GM12878 (cell line): Measurements from ENCODE around the gene RASA4B. TPM values are rescaled to one million over a fixed set of nuclear protein-coding genes. Genes with fewer than 3 reads are reported as not detected.
A peak's percentile ranks its signal among the peaks of the same experiment; 100 is the strongest.
"Not testable (repeated sequence)": the region's sequence is repeated elsewhere in the genome, so short reads cannot be mapped to it uniquely, and the experiment has no call there.

Experiments
- ATAC-seq: fragments of 200-7000 bp; cut with Tn5 transposase; 3 replicates; pipeline ENCODE4 v1.9.1; 2020; ENCODE audit warnings: mild to moderate bottlenecking, moderate library complexity
- BruUV-seq: library from RNA; stranded (reverse); fragments of 400-500 nt; replicated peaks from 2 replicates; lab custom pipeline; 2021; lab: Mats Ljungman, UMichigan
- CTCF ChIA-PET: fragments of 300-600 bp; sonication (Branson Sonifier 250); formaldehyde crosslinking; extraction: SDS; loops from one replicate; lab custom pipeline; 2021; ENCODE audit warnings: inconsistent platforms; lab: Yijun Ruan, JAX
- POLR2A ChIA-PET: fragments of 350-600 bp; formaldehyde crosslinking; extraction: SDS; loops from one replicate; lab custom pipeline; 2021; ENCODE audit warnings: inconsistent platforms; lab: Charles Lee
- RAD21 ChIA-PET: fragments of 300-600 bp; sonication (Branson Sonifier 250); formaldehyde crosslinking; loops from one replicate; lab custom pipeline; 2023; ENCODE audit warnings: antibody characterized with exemption; ENCODE audit not compliant: unreplicated experiment; lab: Charles Lee
- SMC1A ChIA-PET: fragments of 300-600 bp; sonication (Branson Sonifier 250); formaldehyde crosslinking; loops from one replicate; lab custom pipeline; 2023; ENCODE audit not compliant: unreplicated experiment, uncharacterized antibody; lab: Charles Lee
- DNase-seq: peaks from one replicate; pipeline ENCODE4 v3.0.0-alpha.2; 2011; ENCODE audit warnings: low read depth, low spot score
- FAIRE-seq: peaks from 3 replicates; lab custom pipeline; 2011; peaks lifted over from hg19 to GRCh38; lab: Jason Lieb, UNC
- H2AFZ ChIP-seq: 2 replicates; pipeline ENCODE4 v1.6.0; 2011; ENCODE audit warnings: low read depth, low read length, control low read depth; ENCODE audit not compliant: control insufficient read depth
- H3K27ac ChIP-seq: 2 replicates; pipeline ENCODE4 v1.5.1; 2011; ENCODE audit warnings: control low read depth; ENCODE audit not compliant: control insufficient read depth, insufficient read depth
- H3K27me3 ChIP-seq, 2 experiments: replicated peaks in 1 of 2; 2 replicates each; pipeline versions ENCODE4 v1.6.0 to v1.6.1; 2011; ENCODE audit warnings: low read length in 1 of 2; ENCODE audit not compliant: control insufficient read depth in 2 of 2, insufficient read depth in 2 of 2
- H3K36me3 ChIP-seq, 2 experiments: 2 replicates each; pipeline ENCODE4 v1.5.1; 2011; ENCODE audit warnings: low read length in 1 of 2; ENCODE audit not compliant: control insufficient read depth in 2 of 2, insufficient read depth in 2 of 2
- H3K4me1 ChIP-seq: 2 replicates; pipeline ENCODE4 v1.6.1; 2011; ENCODE audit warnings: mild to moderate bottlenecking, low read length, moderate library complexity, mixed read lengths; ENCODE audit not compliant: control insufficient read depth, insufficient read depth
- H3K4me2 ChIP-seq: 2 replicates; pipeline ENCODE4 v1.6.0; 2011; ENCODE audit warnings: control low read depth; ENCODE audit not compliant: control insufficient read depth, insufficient read depth
- H3K4me3 ChIP-seq: fragments of 200-600 bp; sonication (generic); 2 replicates; pipeline ENCODE4 v1.5.1; 2016
- H3K79me2 ChIP-seq: 2 replicates; pipeline ENCODE4 v1.6.0; 2011; ENCODE audit warnings: low read length; ENCODE audit not compliant: control insufficient read depth, insufficient read depth
- H3K9ac ChIP-seq: 2 replicates; pipeline ENCODE4 v1.8.0; 2011; ENCODE audit warnings: low read length, control low read depth, mixed read lengths; ENCODE audit not compliant: control insufficient read depth, insufficient read depth
- H3K9me3 ChIP-seq: replicated peaks from 3 replicates; pipeline ENCODE4 v1.5.1; 2011; ENCODE audit warnings: mild to moderate bottlenecking, low read length; ENCODE audit not compliant: control insufficient read depth, insufficient read depth
- H4K20me1 ChIP-seq: 2 replicates; pipeline ENCODE4 v1.6.0; 2011; ENCODE audit not compliant: control insufficient read depth, insufficient read depth
- WGBS: methylation state at CpG from one replicate; pipeline ENCODE4 v1.1.6; 2016; ENCODE audit warnings: low lambda C conversion rate; ENCODE audit not compliant: insufficient replicate concordance, insufficient coverage; ENCODE audit errors: missing lambda C conversion rate; 5-methylcytosine and 5-hydroxymethylcytosine counted together
- in situ Hi-C: fragments of 300-500 bp; cut with MboI; formaldehyde crosslinking; loops from 9 replicates; pipeline ENCODE4 v1.14.3; 2018; ENCODE audit warnings: mixed read lengths
- intact Hi-C: fragments of 100-400 bp; cut with micrococcal nuclease; formaldehyde crosslinking; loops from one replicate; pipeline ENCODE4 v1.14.2; 2022; ENCODE audit not compliant: unreplicated experiment
- polyA plus RNA-seq, 11 experiments: library from polyadenylated mRNA; depleted of rRNA in 4 of 11; unstranded in 6 of 11; stranded (reverse) in 5 of 11; fragments of >200 nt; fragmentation: Nextera tagmentation in 4 of 11; fragmentation: Illumina TruSeq in 1 of 11; extraction: Ambion mirVana in 4 of 11; extraction: Trizol in 1 of 11; gene quantifications; 1 replicate in 1 of 11; 2 replicates in 10 of 11; pipeline versions ENCODE4 v1.2.1 to v1.2.3, GENCODE V29; 2011 to 2016; ENCODE audit warnings: inconsistent platforms in 2 of 11, missing spikeins in 2 of 11, low read depth in 1 of 11
- total RNA-seq, 4 experiments: library from RNA; depleted of rRNA in 3 of 4; stranded (reverse); fragments of >200 nt in 3 of 4; fragmentation: Illumina TruSeq in 1 of 4; extraction: Trizol in 1 of 4; gene quantifications; 2 replicates each; pipeline versions ENCODE4 v1.2.1 to v1.2.3, GENCODE V29; 2013 to 2021

RASA4B gene
- total and polyA plus RNA-seq, 10 of the 15 experiments (the other 5 are each of a cell fraction or from before 2014, with no cell fraction given) = 0.10 to 16.4 (median 6.4) TPM

DNA sequence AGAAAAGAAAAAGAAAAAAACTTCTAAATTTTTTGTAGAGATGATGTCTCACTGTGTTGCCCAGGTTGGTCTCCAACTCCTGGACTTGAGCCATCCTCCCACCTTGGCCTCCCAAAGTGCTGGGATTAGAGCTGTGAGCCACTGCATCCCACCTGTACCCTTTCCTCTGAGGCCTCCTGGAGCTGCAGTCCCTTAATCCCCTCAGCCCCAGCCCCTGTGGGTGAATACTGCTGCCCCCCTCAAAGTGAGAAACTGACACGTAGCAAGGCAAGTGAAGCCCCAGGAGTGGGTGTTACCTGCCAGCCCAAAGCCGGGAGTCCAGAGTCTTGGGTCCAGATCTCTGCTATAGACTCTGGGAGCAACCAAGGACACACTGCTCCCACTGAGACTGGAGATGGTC lies 7.2 kb upstream of the RASA4B start:
- H3K9ac ChIP-seq, FAIRE-seq, H3K4me3 ChIP-seq, POLR2A ChIA-PET, in situ Hi-C loops, SMC1A ChIA-PET, CTCF ChIA-PET, H3K27me3 ChIP-seq, H3K79me2 ChIP-seq, RAD21 ChIA-PET, H2AFZ ChIP-seq, H3K27ac ChIP-seq, H3K4me1 ChIP-seq, H4K20me1 ChIP-seq, DNase-seq, H3K36me3 ChIP-seq, intact Hi-C loops, H3K4me2 ChIP-seq, BruUV-seq, H3K9me3 ChIP-seq: not testable (repeated sequence)
- 22% methylated on average over 1 of the region's 2 CpGs for WGBS
- peak; percentile 16 for ATAC-seq

DNA sequence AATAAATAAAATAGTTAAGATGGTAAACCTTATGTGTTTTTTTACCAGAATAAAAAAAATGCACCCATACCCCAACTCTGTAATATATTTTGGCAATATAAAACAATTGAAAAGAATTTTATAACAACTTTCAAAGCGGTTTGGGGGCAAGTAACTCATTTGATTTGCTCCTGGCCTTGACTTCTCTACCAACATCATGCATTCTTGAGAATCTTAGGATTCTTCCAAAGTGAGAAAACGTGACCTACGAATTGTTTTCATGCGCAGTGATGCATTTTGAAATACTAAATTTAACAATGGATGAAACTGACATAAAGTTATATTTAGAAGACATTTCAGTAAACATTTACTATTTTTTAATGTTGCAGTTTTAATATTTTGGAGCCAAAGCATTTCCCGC lies 3.2 kb upstream of the RASA4B start:
- BruUV-seq, in situ Hi-C loops: not testable (repeated sequence)
- WGBS = 30% methylated on average over 4 of the region's 5 CpGs

DNA sequence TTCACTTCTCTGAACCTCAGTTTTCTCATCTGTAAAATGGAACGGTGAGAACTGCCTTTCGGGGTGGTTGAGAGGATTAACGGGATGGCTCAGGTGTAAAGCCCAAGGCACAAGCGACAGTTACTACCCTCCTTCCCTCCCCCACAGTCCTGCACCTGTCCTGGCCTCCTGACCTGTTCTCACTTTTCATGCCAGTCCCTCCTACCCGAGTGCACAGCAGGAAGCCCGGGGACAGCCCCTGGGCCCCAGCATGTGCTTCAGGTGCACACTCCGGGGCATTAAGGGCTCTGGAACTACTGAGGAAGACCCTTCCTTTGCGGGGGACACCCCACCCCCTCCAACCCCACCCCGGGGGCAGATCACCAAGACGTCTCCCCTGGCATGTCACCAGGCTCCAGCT lies 626 bp downstream of the RASA4B start:
- H3K27me3 ChIP-seq, DNase-seq, H3K4me1 ChIP-seq, RAD21 ChIA-PET, H3K27ac ChIP-seq, H3K79me2 ChIP-seq, H3K9me3 ChIP-seq, H3K4me2 ChIP-seq, H2AFZ ChIP-seq, POLR2A ChIA-PET, H3K9ac ChIP-seq, H3K36me3 ChIP-seq, in situ Hi-C loops, SMC1A ChIA-PET, CTCF ChIA-PET, H4K20me1 ChIP-seq, H3K4me3 ChIP-seq, BruUV-seq, intact Hi-C loops: not testable (repeated sequence)
- no CpG with 5 or more reads among the region's 10 CpGs for WGBS
- FAIRE-seq (peak; percentile 90), ATAC-seq (peak; percentile 10)

More for the DNA sequence above, 3.2 kb upstream of the RASA4B start:
- POLR2A ChIA-PET, H3K4me3 ChIP-seq, H4K20me1 ChIP-seq, H3K36me3 ChIP-seq, H3K9me3 ChIP-seq, H2AFZ ChIP-seq, intact Hi-C loops, FAIRE-seq, H3K4me1 ChIP-seq, ATAC-seq, RAD21 ChIA-PET, DNase-seq, H3K79me2 ChIP-seq, CTCF ChIA-PET, SMC1A ChIA-PET, H3K27me3 ChIP-seq, H3K4me2 ChIP-seq, H3K9ac ChIP-seq, H3K27ac ChIP-seq: not testable (repeated sequence)

DNA sequence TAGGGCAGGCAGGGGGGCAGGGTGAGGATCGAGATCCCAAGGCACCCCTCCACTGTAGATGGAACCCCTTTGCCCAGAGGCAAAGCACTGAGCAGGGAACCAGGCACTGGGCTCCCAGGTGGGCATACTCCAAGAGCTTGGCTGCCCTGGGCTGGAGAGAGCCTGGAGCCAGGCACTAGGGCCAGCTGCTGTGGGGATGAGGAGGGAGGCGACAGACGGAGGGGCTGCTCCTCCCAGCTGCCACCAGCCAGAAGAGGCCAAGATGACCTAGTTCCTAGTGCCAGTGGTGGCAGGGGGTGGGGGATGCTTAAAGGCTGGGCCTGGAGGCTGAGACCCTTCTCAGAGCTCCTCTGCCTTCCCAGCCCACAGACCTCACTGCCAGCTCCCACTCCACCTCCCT lies 1.7 kb downstream of the RASA4B start:
- CTCF ChIA-PET, H3K4me3 ChIP-seq, BruUV-seq, POLR2A ChIA-PET, H2AFZ ChIP-seq, H4K20me1 ChIP-seq, SMC1A ChIA-PET, H3K4me1 ChIP-seq, RAD21 ChIA-PET, H3K79me2 ChIP-seq, H3K9me3 ChIP-seq, in situ Hi-C loops, H3K36me3 ChIP-seq, H3K9ac ChIP-seq, H3K27ac ChIP-seq, H3K27me3 ChIP-seq, intact Hi-C loops, FAIRE-seq, DNase-seq, H3K4me2 ChIP-seq: not testable (repeated sequence)
- WGBS = no CpG with 5 or more reads among the region's 3 CpGs
- peak; percentile 5 for ATAC-seq
